ENCODE data around the gene HPCA.

Gene HPCA

DNA sequence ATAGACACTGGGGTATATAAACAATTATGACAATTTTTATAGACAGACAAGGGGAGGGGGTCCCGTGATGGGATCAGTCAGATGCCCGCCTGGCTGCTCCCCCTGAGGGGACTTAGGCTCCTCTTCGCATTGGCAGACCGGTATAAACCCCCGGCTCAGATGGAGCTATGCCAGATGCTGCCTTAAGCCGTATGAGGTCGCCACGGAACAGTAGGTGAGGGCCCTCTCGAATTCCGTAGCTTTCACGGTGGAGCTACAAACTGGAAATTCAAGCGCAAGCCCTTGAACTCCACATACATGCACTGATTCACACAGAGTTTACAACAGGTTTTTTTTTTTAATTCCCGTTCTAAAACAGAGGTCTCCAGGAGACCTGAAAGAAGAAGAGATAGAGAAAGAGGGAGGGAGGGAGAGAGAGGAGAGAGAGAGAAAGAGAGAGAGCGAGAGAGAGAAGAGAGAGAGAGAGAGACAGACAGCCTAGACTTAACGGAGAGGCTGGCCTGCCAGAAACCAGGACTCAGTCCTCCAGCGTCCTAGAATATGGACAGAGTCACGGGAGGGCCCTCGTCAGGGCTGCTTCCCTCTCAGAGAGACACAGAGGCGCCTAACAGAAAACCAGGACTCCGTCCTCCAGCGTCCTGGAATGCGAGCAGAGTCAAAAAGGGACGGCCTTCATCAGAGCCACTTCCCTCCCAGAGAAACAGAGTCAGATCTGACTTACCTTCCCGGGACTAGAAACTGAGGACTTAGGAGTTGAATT lies 39.3 kb downstream of the HPCA start:
- Histone ChIP-seq H3K4me2 (ENCODE audit: low read length) (no peak overlapping the region), H3K27ac (ENCODE audit: low read length) (no peak overlapping the region), H3K36me3 (replicated peaks; ENCODE audit: low read depth, low read length) (no peaks in the 10 kb centered on the region), H4K20me1 (ENCODE audit: insufficient read depth, low read length) (no peaks in the 10 kb centered on the region), H3K4me1 (ENCODE audit: low read length) (no peaks in the 10 kb centered on the region), H2AFZ (ENCODE audit: low read depth, low read length) (no peak overlapping the region), H3K9ac (ENCODE audit: low read length) (no peak overlapping the region), H3K27me3 (ENCODE audit: low read depth, low read length) (no peaks in the 10 kb centered on the region), H3K4me3 (ENCODE audit: low read length) (no peak overlapping the region), H3K79me2 (ENCODE audit: low read length) (no peaks in the 10 kb centered on the region), H3K9me3 (ENCODE audit: insufficient read depth, low read length) (no peaks in the 10 kb centered on the region)
- TF ChIP-seq, protein P1, sequence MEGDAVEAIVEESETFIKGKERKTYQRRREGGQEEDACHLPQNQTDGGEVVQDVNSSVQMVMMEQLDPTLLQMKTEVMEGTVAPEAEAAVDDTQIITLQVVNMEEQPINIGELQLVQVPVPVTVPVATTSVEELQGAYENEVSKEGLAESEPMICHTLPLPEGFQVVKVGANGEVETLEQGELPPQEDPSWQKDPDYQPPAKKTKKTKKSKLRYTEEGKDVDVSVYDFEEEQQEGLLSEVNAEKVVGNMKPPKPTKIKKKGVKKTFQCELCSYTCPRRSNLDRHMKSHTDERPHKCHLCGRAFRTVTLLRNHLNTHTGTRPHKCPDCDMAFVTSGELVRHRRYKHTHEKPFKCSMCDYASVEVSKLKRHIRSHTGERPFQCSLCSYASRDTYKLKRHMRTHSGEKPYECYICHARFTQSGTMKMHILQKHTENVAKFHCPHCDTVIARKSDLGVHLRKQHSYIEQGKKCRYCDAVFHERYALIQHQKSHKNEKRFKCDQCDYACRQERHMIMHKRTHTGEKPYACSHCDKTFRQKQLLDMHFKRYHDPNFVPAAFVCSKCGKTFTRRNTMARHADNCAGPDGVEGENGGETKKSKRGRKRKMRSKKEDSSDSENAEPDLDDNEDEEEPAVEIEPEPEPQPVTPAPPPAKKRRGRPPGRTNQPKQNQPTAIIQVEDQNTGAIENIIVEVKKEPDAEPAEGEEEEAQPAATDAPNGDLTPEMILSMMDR (IDR thresholded peaks at IDR 0.05; ENCODE audit: low read depth, low read length): no peak
- no peak for TF ChIP-seq EZH2phosphoT487 (IDR thresholded peaks at IDR 0.05; ENCODE audit: low read depth)

DNA sequence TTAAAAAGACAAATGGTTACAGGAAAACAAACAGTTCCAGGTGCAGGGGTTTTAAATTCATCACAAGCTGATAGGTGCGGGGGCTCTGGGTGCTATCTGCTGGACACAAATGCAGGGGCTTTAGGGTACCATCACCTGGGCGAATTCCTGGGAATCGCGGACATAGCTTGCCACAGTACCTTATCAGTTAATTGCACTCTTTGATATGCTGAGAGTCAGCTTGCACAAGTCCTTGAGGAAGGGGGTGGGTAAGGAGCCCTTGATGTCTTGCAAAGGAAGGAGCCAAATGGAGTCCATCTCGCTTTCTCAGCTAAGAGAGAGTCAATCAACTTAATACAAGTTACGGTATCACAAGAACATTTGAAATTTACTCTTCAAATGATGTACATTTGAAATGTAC lies 40.3 kb downstream of the HPCA start:
- Histone ChIP-seq H3K27ac (ENCODE audit: low read length) (no peak overlapping the region), H3K4me3 (ENCODE audit: low read length) (no peak overlapping the region), H2AFZ (ENCODE audit: low read depth, low read length) (no peak overlapping the region), H3K9me3 (ENCODE audit: insufficient read depth, low read length) (no peaks in the 10 kb centered on the region), H3K36me3 (replicated peaks; ENCODE audit: low read depth, low read length) (no peaks in the 10 kb centered on the region), H3K9ac (ENCODE audit: low read length) (no peak overlapping the region), H3K4me2 (ENCODE audit: low read length) (no peak overlapping the region), H3K79me2 (ENCODE audit: low read length) (no peaks in the 10 kb centered on the region), H3K27me3 (ENCODE audit: low read depth, low read length) (no peaks in the 10 kb centered on the region), H4K20me1 (ENCODE audit: insufficient read depth, low read length) (no peaks in the 10 kb centered on the region), H3K4me1 (ENCODE audit: low read length) (no peaks in the 10 kb centered on the region)
- TF ChIP-seq, protein P1 (IDR thresholded peaks at IDR 0.05; ENCODE audit: low read depth, low read length): no peak
- TF ChIP-seq EZH2phosphoT487 (IDR thresholded peaks at IDR 0.05; ENCODE audit: low read depth): no peak

DNA sequence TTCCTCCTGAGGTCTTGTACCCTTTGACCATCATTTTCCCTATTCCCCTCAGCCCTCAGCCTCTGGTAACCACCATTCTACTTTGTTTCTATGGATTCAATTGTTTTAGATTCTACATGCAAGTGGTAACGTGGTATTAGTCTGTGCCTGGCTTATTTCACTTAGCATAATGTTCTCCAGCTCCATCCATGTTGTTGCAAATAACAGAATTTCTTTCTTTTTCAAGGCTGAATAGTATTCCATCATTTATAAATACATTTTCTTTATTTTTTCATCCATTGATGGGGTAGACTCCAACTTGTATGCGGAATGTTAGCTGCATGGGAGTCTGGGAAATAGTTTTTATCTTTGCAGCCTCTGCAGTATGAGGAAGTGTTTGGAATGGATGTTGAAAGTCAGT lies 41.1 kb downstream of the HPCA start:
- no peaks in the 10 kb centered on the region for H3K79me2 ChIP-seq (ENCODE audit: low read length)
- H3K4me1 ChIP-seq (ENCODE audit: low read length): no peaks in the 10 kb centered on the region
- no peak overlapping the region for H3K4me2 ChIP-seq (ENCODE audit: low read length)
- H4K20me1 ChIP-seq (ENCODE audit: insufficient read depth, low read length): no peaks in the 10 kb centered on the region
- no peaks in the 10 kb centered on the region for H3K36me3 ChIP-seq (replicated peaks; ENCODE audit: low read depth, low read length)
- H2AFZ ChIP-seq (ENCODE audit: low read depth, low read length): no peak overlapping the region
- TF ChIP-seq EZH2phosphoT487 (IDR thresholded peaks at IDR 0.05; ENCODE audit: low read depth): no peak
- TF ChIP-seq, protein P1 (IDR thresholded peaks at IDR 0.05; ENCODE audit: low read depth, low read length): no peak
- H3K9me3 ChIP-seq (ENCODE audit: insufficient read depth, low read length): no peaks in the 10 kb centered on the region
- no peak overlapping the region for H3K4me3 ChIP-seq (ENCODE audit: low read length)
- H3K27ac ChIP-seq (ENCODE audit: low read length): no peak overlapping the region
- H3K27me3 ChIP-seq (ENCODE audit: low read depth, low read length): no peaks in the 10 kb centered on the region
- no peak overlapping the region for H3K9ac ChIP-seq (ENCODE audit: low read length)

DNA sequence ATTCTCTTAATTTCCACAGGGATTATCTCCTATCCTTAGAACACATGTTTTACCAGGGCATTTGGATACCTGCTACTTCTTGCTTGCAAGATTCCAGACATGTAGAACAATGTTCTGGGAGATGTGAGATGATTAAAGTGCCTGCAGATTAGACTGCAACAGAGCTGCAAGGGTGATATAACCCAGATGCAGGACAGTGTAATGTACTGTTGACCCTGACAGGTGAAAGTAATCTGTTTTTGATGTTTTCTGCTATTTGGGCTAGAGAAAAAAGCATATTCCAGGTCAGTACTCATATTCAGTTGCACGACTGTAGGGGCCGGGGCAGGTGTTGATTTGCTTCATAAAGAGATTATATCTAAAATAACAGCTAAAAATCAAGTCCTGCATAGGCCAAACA lies 42.0 kb downstream of the HPCA start:
- no peak overlapping the region for H3K9ac ChIP-seq (ENCODE audit: low read length)
- no peak overlapping the region for H3K4me2 ChIP-seq (ENCODE audit: low read length)
- no peaks in the 10 kb centered on the region for H3K36me3 ChIP-seq (replicated peaks; ENCODE audit: low read depth, low read length)

More for the DNA sequence above, 42.0 kb downstream of the HPCA start:
- Histone ChIP-seq H3K79me2 (ENCODE audit: low read length) (no peaks in the 10 kb centered on the region), H3K9me3 (ENCODE audit: insufficient read depth, low read length) (no peaks in the 10 kb centered on the region), H3K4me3 (ENCODE audit: low read length) (no peak overlapping the region), H3K27ac (ENCODE audit: low read length) (no peak overlapping the region), H4K20me1 (ENCODE audit: insufficient read depth, low read length) (no peaks in the 10 kb centered on the region), H3K27me3 (ENCODE audit: low read depth, low read length) (no peaks in the 10 kb centered on the region), H3K4me1 (ENCODE audit: low read length) (no peaks in the 10 kb centered on the region), H2AFZ (ENCODE audit: low read depth, low read length) (no peak overlapping the region)
- TF ChIP-seq, protein P1 (IDR thresholded peaks at IDR 0.05; ENCODE audit: low read depth, low read length): no peak
- TF ChIP-seq EZH2phosphoT487 (IDR thresholded peaks at IDR 0.05; ENCODE audit: low read depth): no peak
